ENCODE measurements around the gene CPSF7.

CPSF7 gene

GRCh38 chr11:61415381-61415780 lies 14.4 kb downstream of the CPSF7 start:
- no peak for DNase-seq (ENCODE audit: low read depth, low spot score)
- no peak overlapping the region for H3K4me3 ChIP-seq (ENCODE audit: low read depth, low read length)
- no peak for TF ChIP-seq CTCF (IDR thresholded peaks at IDR 0.05; ENCODE audit: insufficient read depth, low read length, missing control alignments)
- ChIA-PET CTCF (no interaction called here), POLR2A (no interaction called here)

- CTCF ChIA-PET = interaction anchor here (1.5 to 1.6 kb wide), 2 partner anchors 14 to 161 kb away, joined by 3 to 4 read pairs; no protein-coding TSS in a partner anchor
Observed at GRCh38 chr11:61414547-61414946, 15.2 kb downstream of the CPSF7 start.

GRCh38 chr11:61413496-61413895 lies 16.3 kb downstream of the CPSF7 start:
- ChIA-PET POLR2A (interaction anchor here (1.0 kb wide), 1 partner anchor 16 kb away, joined by 3 read pairs; the partner anchor contains the start of genes CPSF7 and SDHAF2), CTCF (interaction anchor here (1.0 to 1.6 kb wide), 4 partner anchors 15 to 160 kb away, joined by 3 to 4 read pairs (median 4); no protein-coding TSS in a partner anchor)
- no peak for DNase-seq (ENCODE audit: low read depth, low spot score)

More at GRCh38 chr11:61414547-61414946, 15.2 kb downstream of the CPSF7 start:
- TF ChIP-seq CTCF (IDR thresholded peaks at IDR 0.05; ENCODE audit: insufficient read depth, low read length, missing control alignments) = no peak
- no peak for DNase-seq (ENCODE audit: low read depth, low spot score)
- H3K4me3 ChIP-seq (ENCODE audit: low read depth, low read length) = no peak overlapping the region
- POLR2A ChIA-PET = no interaction called here

GRCh38 chr11:61411589-61411988 lies 18.2 kb downstream of the CPSF7 start:
- no peak for DNase-seq (ENCODE audit: low read depth, low spot score)
- TF ChIP-seq CTCF (IDR thresholded peaks at IDR 0.05; ENCODE audit: insufficient read depth, low read length, missing control alignments) = no peak
- ChIA-PET POLR2A (no interaction called here), CTCF (interaction anchor here (1.0 to 1.4 kb wide), 3 partner anchors 23 to 158 kb away, joined by 3 to 4 read pairs (median 3); no protein-coding TSS in a partner anchor)
- no peak overlapping the region for H3K4me3 ChIP-seq (ENCODE audit: low read depth, low read length)

More at GRCh38 chr11:61413496-61413895, 16.3 kb downstream of the CPSF7 start:
- no peak for TF ChIP-seq CTCF (IDR thresholded peaks at IDR 0.05; ENCODE audit: insufficient read depth, low read length, missing control alignments)
- H3K4me3 ChIP-seq (ENCODE audit: low read depth, low read length) = no peak overlapping the region

GRCh38 chr11:61406991-61407728 lies 22.6 kb downstream of the CPSF7 start:
- POLR2A ChIA-PET = no interaction called here
- TF ChIP-seq CTCF (IDR thresholded peaks at IDR 0.05; ENCODE audit: insufficient read depth, low read length, missing control alignments) = no peak
- CTCF ChIA-PET = interaction anchor here (0.9 to 1.6 kb wide), 4 partner anchors 13 to 28 kb away, joined by 3 to 4 read pairs (median 4); partner anchors contain the start of gene TMEM216
- H3K4me3 ChIP-seq (ENCODE audit: low read depth, low read length) = no peak overlapping the region
- DNase-seq (ENCODE audit: low read depth, low spot score) = no peak

GRCh38 chr11:61406067-61406466 lies 23.7 kb downstream of the CPSF7 start:
- POLR2A ChIA-PET = no interaction called here
- CTCF ChIA-PET = interaction anchor here (0.8 to 1.2 kb wide), 2 partner anchors 13 to 21 kb away, joined by 4 to 5 read pairs; no protein-coding TSS in a partner anchor
- H3K4me3 ChIP-seq (ENCODE audit: low read depth, low read length) = no peak overlapping the region
- DNase-seq (ENCODE audit: low read depth, low spot score) = no peak
- no peak for TF ChIP-seq CTCF (IDR thresholded peaks at IDR 0.05; ENCODE audit: insufficient read depth, low read length, missing control alignments)
